ENCODE data around the gene GLIS1. TPM values are rescaled to one million over a fixed set of nuclear protein-coding genes. Genes with fewer than 3 reads are reported as not detected.

GLIS1 gene
- total RNA-seq, 1 experiment from 2014 or later, result 0.28 TPM

DNA sequence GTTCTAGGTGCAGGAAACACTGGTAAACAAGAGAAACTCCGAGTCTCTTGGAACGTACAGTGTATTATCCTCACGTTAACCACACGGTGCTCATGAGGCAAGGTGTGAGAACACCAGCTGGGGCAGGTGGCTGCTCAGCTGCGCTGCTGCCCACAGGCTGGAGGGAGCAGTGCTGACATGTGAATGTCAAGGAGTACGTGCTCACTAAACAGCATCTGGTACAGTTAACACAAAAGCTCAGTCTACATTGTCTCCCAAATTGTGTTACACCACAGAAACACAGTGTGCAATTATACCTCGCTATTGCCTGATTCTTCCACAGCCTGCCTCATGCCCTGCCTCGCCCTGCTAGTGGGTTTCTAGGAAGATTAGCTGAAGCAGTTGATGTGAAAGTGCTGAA is 138.4 kb downstream of the GLIS1 start:
- H3K23me2 ChIP-seq (ENCODE audit: insufficient read length, low read depth, low read length, poor library complexity, severe bottlenecking), result no peaks in the 10 kb centered on the region
- no peak overlapping the region for H3K27ac ChIP-seq (ENCODE audit: insufficient read length, low read depth, low read length)
- H4K5ac ChIP-seq (ENCODE audit: insufficient read length, low read depth, low read length), result no peak overlapping the region
- no peak for DNase-seq
- no peaks in the 10 kb centered on the region for H4K20me1 ChIP-seq (ENCODE audit: control insufficient read depth, insufficient read depth, insufficient read length)
- H3K79me2 ChIP-seq (ENCODE audit: insufficient read depth, low read length), result no peaks in the 10 kb centered on the region
- H3K18ac ChIP-seq (ENCODE audit: insufficient read length, low read depth, low read length), result no peak overlapping the region
- H2BK20ac ChIP-seq (ENCODE audit: low read depth, low read length, poor library complexity, severe bottlenecking), result no peak overlapping the region
- H4K8ac ChIP-seq (replicated peaks; ENCODE audit: insufficient read length, low read depth, low read length), result no peak overlapping the region
- H3K79me1 ChIP-seq (ENCODE audit: insufficient read depth, low read depth, low read length, poor library complexity, severe bottlenecking), result no peaks in the 10 kb centered on the region
- H3K4me3 Mint-ChIP-seq, result no peak overlapping the region
- H3K27me3 Mint-ChIP-seq (ENCODE audit: low read depth), result peaks cover 20% of the 10 kb centered on the region
- no peaks in the 10 kb centered on the region for H3K4me1 Mint-ChIP-seq
- H2BK15ac ChIP-seq (ENCODE audit: low read depth, low read length), result no peak overlapping the region
- no peak overlapping the region for H2BK5ac ChIP-seq (ENCODE audit: insufficient read length, low read length)
- H3K4ac ChIP-seq (ENCODE audit: low read depth, low read length), result no peak overlapping the region
- H2BK12ac ChIP-seq (ENCODE audit: insufficient read length, low read depth, low read length), result no peak overlapping the region
- H2AFZ ChIP-seq (ENCODE audit: low read length), result no peak overlapping the region
- no peak overlapping the region for H3K23ac ChIP-seq (ENCODE audit: insufficient read length, low read depth, low read length)
- H3K9me3 Mint-ChIP-seq, result no peaks in the 10 kb centered on the region
- no peaks in the 10 kb centered on the region for H3K36me3 Mint-ChIP-seq (ENCODE audit: insufficient read depth in 1 of 3, low read depth in 3 of 3)
- no peak overlapping the region for H3K9ac ChIP-seq (ENCODE audit: extremely low read depth, insufficient read length, low read length)
- H3K9me3 ChIP-seq (ENCODE audit: control insufficient read depth, low read depth, low read length), result no peaks in the 10 kb centered on the region
- no peak overlapping the region for H4K91ac ChIP-seq (ENCODE audit: insufficient read length, low read depth, low read length)
- no peak overlapping the region for H3K56ac ChIP-seq (ENCODE audit: insufficient read length, low read depth, low read length)
- no peaks in the 10 kb centered on the region; the same call in 1 of the 2 replicates for H3K27me3 ChIP-seq (ENCODE audit: insufficient read depth, low read length)
- no peak for TF ChIP-seq CTCF (conservative IDR thresholded peaks at IDR 0.05)
- H3K14ac ChIP-seq (ENCODE audit: insufficient read depth, low read length), result no peak overlapping the region
- no CpG with 5 or more reads among the region's 8 CpGs for WGBS (ENCODE audit: extremely low coverage, insufficient read length, low lambda C conversion rate)
- no peak overlapping the region for H3T11ph ChIP-seq (ENCODE audit: low read length)
- H2BK120ac ChIP-seq (ENCODE audit: low read depth, low read length, poor library complexity, severe bottlenecking), result no peak overlapping the region
- H3K4me2 ChIP-seq (ENCODE audit: insufficient read depth, insufficient read length, low read length), result no peak overlapping the region
- no peak overlapping the region for H2AK5ac ChIP-seq (ENCODE audit: insufficient read length, low read length)
- H3K4me1 ChIP-seq (ENCODE audit: insufficient read depth, low read length), result no peaks in the 10 kb centered on the region
- no peak overlapping the region for H3K27ac Mint-ChIP-seq
